C4-2B (cell line): ENCODE data around the gene APOC1.

Experiments used
- H3K27ac ChIP-seq: fragments of 450-650 bp; 2 replicates; pipeline ENCODE4 v1.5.1; 2017
- ZFX ChIP-seq: fragments of 450-650 bp; IDR thresholded peaks from 2 replicates; pipeline ENCODE4 v1.6.1; 2017
- TF ChIP-seq, protein P1 (sequence below): fragments of 450-650 bp; conservative IDR thresholded peaks from 2 replicates; pipeline ENCODE4 v1.5.1; 2017; ENCODE audit warnings: mild to moderate bottlenecking

APOC1 gene

GRCh38 chr19:44927746-44928145, 13.3 kb downstream of the APOC1 start:
- H3K27ac ChIP-seq, result no peak overlapping the region
- TF ChIP-seq, protein P1, sequence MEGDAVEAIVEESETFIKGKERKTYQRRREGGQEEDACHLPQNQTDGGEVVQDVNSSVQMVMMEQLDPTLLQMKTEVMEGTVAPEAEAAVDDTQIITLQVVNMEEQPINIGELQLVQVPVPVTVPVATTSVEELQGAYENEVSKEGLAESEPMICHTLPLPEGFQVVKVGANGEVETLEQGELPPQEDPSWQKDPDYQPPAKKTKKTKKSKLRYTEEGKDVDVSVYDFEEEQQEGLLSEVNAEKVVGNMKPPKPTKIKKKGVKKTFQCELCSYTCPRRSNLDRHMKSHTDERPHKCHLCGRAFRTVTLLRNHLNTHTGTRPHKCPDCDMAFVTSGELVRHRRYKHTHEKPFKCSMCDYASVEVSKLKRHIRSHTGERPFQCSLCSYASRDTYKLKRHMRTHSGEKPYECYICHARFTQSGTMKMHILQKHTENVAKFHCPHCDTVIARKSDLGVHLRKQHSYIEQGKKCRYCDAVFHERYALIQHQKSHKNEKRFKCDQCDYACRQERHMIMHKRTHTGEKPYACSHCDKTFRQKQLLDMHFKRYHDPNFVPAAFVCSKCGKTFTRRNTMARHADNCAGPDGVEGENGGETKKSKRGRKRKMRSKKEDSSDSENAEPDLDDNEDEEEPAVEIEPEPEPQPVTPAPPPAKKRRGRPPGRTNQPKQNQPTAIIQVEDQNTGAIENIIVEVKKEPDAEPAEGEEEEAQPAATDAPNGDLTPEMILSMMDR, result no peak
- TF ChIP-seq ZFX, result no peak

GRCh38 chr19:44930088-44930487, 15.7 kb downstream of the APOC1 start:
- TF ChIP-seq, protein P1, result no peak
- no peak for TF ChIP-seq ZFX
- H3K27ac ChIP-seq, result no peak overlapping the region

GRCh38 chr19:44931541-44931940, 17.1 kb downstream of the APOC1 start:
- no peak for TF ChIP-seq ZFX
- TF ChIP-seq, protein P1, result no peak
- H3K27ac ChIP-seq, result no peak overlapping the region

GRCh38 chr19:44939668-44940067, 25.3 kb downstream of the APOC1 start:
- no peak overlapping the region for H3K27ac ChIP-seq
- TF ChIP-seq, protein P1, result no peak
- TF ChIP-seq ZFX, result no peak

DNA sequence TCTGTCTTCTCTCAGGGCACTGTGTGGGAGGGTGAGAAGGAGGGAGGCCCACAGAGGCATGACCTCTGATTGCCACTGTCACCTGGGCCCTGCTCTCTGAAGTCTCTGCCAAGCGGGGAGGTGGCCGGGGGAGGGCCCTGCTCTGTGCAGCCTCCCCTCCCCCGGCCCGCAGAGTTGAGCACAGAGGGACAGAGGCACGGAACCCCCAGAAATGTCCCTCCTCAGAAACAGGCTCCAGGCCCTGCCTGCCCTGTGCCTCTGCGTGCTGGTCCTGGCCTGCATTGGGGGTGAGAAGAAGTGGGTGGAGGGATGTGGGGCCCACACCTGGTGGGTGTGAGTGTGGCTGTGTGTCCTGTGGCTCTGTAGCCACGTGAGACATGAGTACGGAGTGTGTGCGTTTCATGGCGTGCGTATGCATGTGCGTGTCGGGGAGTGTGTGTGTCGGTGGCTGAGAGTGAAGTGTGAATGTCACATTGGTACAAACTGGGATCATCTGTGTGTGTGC, 27.7 kb downstream of the APOC1 start, which contains the start of gene APOC4:
APOC4 (plus strand) TSS at position 171 of the 505 bp plus-strand sequence; CDS start at position 212, 41 bp downstream.
- TF ChIP-seq ZFX, result no peak
- TF ChIP-seq, protein P1, result no peak
- H3K27ac ChIP-seq, result no peak within 1 kb of the TSS

GRCh38 chr19:44943801-44944249, 29.4 kb downstream of the APOC1 start:
- TF ChIP-seq ZFX, result no peak
- TF ChIP-seq, protein P1, result no peak
- H3K27ac ChIP-seq, result no peak overlapping the region

- H3K27ac ChIP-seq, result no peak overlapping the region
- no peak for TF ChIP-seq ZFX
- TF ChIP-seq, protein P1, result no peak
Measured at GRCh38 chr19:44947041-44947581, 32.7 kb downstream of the APOC1 start.
